ENCODE data around the gene CCDC6.

Gene CCDC6

GRCh38 chr10:59844436-59844835 is 61.9 kb downstream of the CCDC6 start:
- no peak for DNase-seq

GRCh38 chr10:59843748-59844147 is 62.6 kb downstream of the CCDC6 start:
- DNase-seq: no peak

GRCh38 chr10:59839576-59839975 is 66.8 kb downstream of the CCDC6 start:
- no peak for DNase-seq

- DNase-seq: no peak
Measured at GRCh38 chr10:59838085-59838789, 68.1 kb downstream of the CCDC6 start.

GRCh38 chr10:59833810-59834209 is 72.5 kb downstream of the CCDC6 start:
- DNase-seq: no peak

- no peak for DNase-seq
Measured at GRCh38 chr10:59832506-59832905, 73.8 kb downstream of the CCDC6 start.

- DNase-seq: no peak
Measured at GRCh38 chr10:59831658-59832503, 74.5 kb downstream of the CCDC6 start.

- DNase-seq: peak; percentile 13
Measured at GRCh38 chr10:59830601-59831259, 75.6 kb downstream of the CCDC6 start.

- DNase-seq: no peak
Measured at GRCh38 chr10:59829601-59830000, 76.8 kb downstream of the CCDC6 start.

- DNase-seq: no peak
Measured at GRCh38 chr10:59829024-59829423, 77.3 kb downstream of the CCDC6 start.

GRCh38 chr10:59825932-59826331 is 80.4 kb downstream of the CCDC6 start:
- DNase-seq: no peak

GRCh38 chr10:59823751-59824150 is 82.6 kb downstream of the CCDC6 start:
- DNase-seq: no peak

GRCh38 chr10:59823111-59823510 is 83.2 kb downstream of the CCDC6 start:
- no peak for DNase-seq

- DNase-seq: no peak
Measured at GRCh38 chr10:59820471-59820870, 85.9 kb downstream of the CCDC6 start.

- no peak for DNase-seq
Measured at GRCh38 chr10:59819683-59820082, 86.7 kb downstream of the CCDC6 start.

- DNase-seq: no peak
Measured at GRCh38 chr10:59819265-59819664, 87.1 kb downstream of the CCDC6 start.

GRCh38 chr10:59817773-59818172 is 88.6 kb downstream of the CCDC6 start:
- DNase-seq: no peak

GRCh38 chr10:59814878-59815277 is 91.5 kb downstream of the CCDC6 start:
- no peak for DNase-seq

GRCh38 chr10:59812519-59813122 is 93.7 kb downstream of the CCDC6 start:
- no peak for DNase-seq

- no peak for DNase-seq
Measured at GRCh38 chr10:59809644-59809974, 96.7 kb downstream of the CCDC6 start.

- peak; percentile 50 for DNase-seq
Measured at GRCh38 chr10:59808896-59809643, 97.3 kb downstream of the CCDC6 start.
